Vagina (tissue), 2 donors: ENCODE measurements around the gene C6orf62.

ENCODE experiments used
- POLR2A ChIP-seq, 2 donors: fragments of 450-650 bp; IDR thresholded peaks; one replicate each; pipeline ENCODE4 v1.6.1; 2017; ENCODE audit warnings: antibody characterized with exemption in 2 of 2, mild to moderate bottlenecking in 2 of 2, moderate library complexity in 2 of 2
- TF ChIP-seq, protein P1 (sequence below), 3 experiments: fragments of 450-650 bp in 2 of 3; fragments of 200-600 bp in 1 of 3; sonication (generic) in 1 of 3; IDR thresholded peaks; one replicate each; pipeline ENCODE4 v1.5.1; 2017 to 2019; ENCODE audit warnings: antibody characterized with exemption in 3 of 3, mild to moderate bottlenecking in 2 of 3, moderate library complexity in 2 of 3

DNA sequence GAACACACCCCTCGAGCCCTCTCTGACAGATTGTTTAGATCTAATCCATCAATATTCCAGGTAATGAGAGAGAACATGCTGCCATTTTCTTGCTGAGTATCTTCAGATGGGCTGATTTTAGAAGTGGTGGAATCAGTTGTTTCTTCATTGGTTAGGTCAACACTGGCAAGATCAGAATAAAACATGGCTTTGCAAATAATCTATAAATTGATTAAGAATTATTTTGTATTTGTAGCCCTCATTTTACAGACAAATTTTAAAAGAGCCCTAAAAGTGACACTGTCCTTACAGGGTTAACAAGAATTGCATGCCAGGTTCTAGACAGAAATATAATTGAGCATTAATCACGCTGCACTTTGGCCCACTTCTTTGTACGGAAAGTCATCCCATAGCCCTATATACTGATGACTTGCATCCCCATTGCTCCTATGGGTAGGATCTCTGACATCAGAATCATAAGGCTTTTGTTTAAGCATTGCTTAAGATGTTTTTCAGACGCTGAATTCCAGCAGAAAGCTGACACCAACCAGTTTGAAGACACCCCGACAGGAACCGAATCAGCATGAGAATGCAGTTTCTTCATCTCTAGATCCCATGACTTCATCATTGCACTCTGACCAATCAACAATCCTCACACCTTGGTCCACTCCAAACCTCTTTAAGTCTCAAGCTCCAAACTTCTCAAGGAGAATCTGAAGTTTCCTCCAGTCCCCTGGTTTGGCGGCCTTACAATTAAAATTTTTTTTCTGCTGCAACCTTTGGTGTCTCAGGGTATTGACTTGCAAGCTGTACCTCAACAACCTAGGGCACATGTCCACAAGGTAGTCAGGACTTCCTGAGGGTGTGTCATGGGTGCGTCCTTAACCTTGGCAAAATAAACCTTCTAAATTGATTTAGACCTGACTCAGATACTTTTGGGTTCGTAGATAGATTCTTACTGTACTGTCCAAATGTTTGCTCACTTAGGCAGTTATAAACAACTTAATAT, 60.1 kb downstream of the C6orf62 start:
- TF ChIP-seq, protein P1, sequence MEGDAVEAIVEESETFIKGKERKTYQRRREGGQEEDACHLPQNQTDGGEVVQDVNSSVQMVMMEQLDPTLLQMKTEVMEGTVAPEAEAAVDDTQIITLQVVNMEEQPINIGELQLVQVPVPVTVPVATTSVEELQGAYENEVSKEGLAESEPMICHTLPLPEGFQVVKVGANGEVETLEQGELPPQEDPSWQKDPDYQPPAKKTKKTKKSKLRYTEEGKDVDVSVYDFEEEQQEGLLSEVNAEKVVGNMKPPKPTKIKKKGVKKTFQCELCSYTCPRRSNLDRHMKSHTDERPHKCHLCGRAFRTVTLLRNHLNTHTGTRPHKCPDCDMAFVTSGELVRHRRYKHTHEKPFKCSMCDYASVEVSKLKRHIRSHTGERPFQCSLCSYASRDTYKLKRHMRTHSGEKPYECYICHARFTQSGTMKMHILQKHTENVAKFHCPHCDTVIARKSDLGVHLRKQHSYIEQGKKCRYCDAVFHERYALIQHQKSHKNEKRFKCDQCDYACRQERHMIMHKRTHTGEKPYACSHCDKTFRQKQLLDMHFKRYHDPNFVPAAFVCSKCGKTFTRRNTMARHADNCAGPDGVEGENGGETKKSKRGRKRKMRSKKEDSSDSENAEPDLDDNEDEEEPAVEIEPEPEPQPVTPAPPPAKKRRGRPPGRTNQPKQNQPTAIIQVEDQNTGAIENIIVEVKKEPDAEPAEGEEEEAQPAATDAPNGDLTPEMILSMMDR (IDR thresholded peaks at IDR 0.05) = no peak
- no peak for TF ChIP-seq POLR2A (IDR thresholded peaks at IDR 0.05)
